ENCODE data around the gene ASAP2.

Gene ASAP2

DNA sequence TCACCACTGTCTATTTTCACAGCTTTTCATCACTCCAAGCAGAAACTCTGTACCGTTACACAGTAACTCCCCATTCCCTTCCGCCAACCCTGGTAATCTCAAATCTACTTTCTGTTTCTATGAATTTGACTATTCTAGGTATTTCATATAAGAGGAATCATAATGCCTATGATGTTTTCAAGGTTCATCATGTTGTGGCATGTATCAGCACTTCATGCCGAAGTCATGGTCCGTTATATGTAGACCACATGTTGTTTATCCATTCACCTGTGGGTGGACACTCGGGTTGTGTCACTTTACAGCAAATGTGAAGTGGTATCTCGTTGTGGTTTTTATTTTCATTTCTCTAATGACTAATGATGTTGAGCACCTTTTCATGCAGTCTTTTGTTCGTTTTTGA is 238.5 kb downstream of the ASAP2 start:
- DNase-seq: no peak

GRCh38 chr2:9451231-9451630 is 244.6 kb downstream of the ASAP2 start:
- no peak for DNase-seq
